Astrocyte (in vitro differentiated cells and primary cell): ENCODE measurements around the gene ATG101. TPM values are rescaled to one million over a fixed set of nuclear protein-coding genes. Genes with fewer than 3 reads are reported as not detected.

Source experiments
- DNase-seq: peaks from one replicate; pipeline ENCODE4 v3.0.0-alpha.2; 2010; ENCODE audit warnings: low read depth
- FAIRE-seq: peaks from 2 replicates; lab custom pipeline; 2011; peaks lifted over from hg19 to GRCh38; lab: Jason Lieb, UNC
- H2AFZ ChIP-seq: 2 replicates; pipeline ENCODE4 v1.6.0; 2012; ENCODE audit warnings: low read depth, low read length, inconsistent platforms
- H3K27ac ChIP-seq: 2 replicates; pipeline ENCODE4 v1.5.1; 2011; ENCODE audit warnings: low read depth, low read length, inconsistent platforms
- H3K27me3 ChIP-seq: 2 replicates; pipeline ENCODE4 v1.6.0; 2011; ENCODE audit warnings: low read length, inconsistent platforms; ENCODE audit not compliant: insufficient read depth
- H3K36me3 ChIP-seq: 2 replicates; pipeline ENCODE4 v1.5.1; 2011; ENCODE audit warnings: low read length, inconsistent platforms; ENCODE audit not compliant: insufficient read depth
- H3K4me1 ChIP-seq: 2 replicates; pipeline ENCODE4 v1.5.1; 2011; ENCODE audit warnings: low read length, inconsistent platforms; ENCODE audit not compliant: insufficient read depth
- H3K4me2 ChIP-seq: 2 replicates; pipeline ENCODE4 v1.6.0; 2012; ENCODE audit warnings: low read length, inconsistent platforms
- H3K4me3 ChIP-seq: 2 replicates; pipeline ENCODE4 v1.5.1; 2011; ENCODE audit warnings: low read depth, mild to moderate bottlenecking, low read length, inconsistent platforms; ENCODE audit not compliant: insufficient read depth
- H3K79me2 ChIP-seq: 2 replicates; pipeline ENCODE4 v1.6.0; 2012; ENCODE audit warnings: mild to moderate bottlenecking, low read length, inconsistent platforms; ENCODE audit not compliant: insufficient read depth
- H3K9ac ChIP-seq: 2 replicates; pipeline ENCODE4 v1.6.0; 2012; ENCODE audit warnings: mild to moderate bottlenecking, low read length, inconsistent platforms
- H3K9me3 ChIP-seq: 2 replicates; pipeline ENCODE4 v1.5.1; 2012; ENCODE audit warnings: low read depth, mild to moderate bottlenecking, low read length, inconsistent platforms; ENCODE audit not compliant: insufficient read depth
- H4K20me1 ChIP-seq: 2 replicates; pipeline ENCODE4 v1.6.0; 2012; ENCODE audit warnings: low read length, inconsistent platforms; ENCODE audit not compliant: insufficient read depth
- H3K27ac Mint-ChIP-seq: one replicate; pipeline ENCODE4 v1.8.0; 2021; ENCODE audit warnings: mild to moderate bottlenecking, mixed read lengths; ENCODE audit not compliant: unreplicated experiment
- H3K27me3 Mint-ChIP-seq: one replicate; pipeline ENCODE4 v1.8.0; 2021; ENCODE audit warnings: low read depth, mixed read lengths; ENCODE audit not compliant: unreplicated experiment
- H3K36me3 Mint-ChIP-seq: one replicate; pipeline ENCODE4 v1.8.0; 2021; ENCODE audit warnings: low read depth, mixed read lengths; ENCODE audit not compliant: unreplicated experiment
- H3K4me1 Mint-ChIP-seq: one replicate; pipeline ENCODE4 v1.8.0; 2021; ENCODE audit warnings: low read depth, mixed read lengths; ENCODE audit not compliant: unreplicated experiment
- H3K4me3 Mint-ChIP-seq: one replicate; pipeline ENCODE4 v1.8.0; 2021; ENCODE audit warnings: mild to moderate bottlenecking, moderate library complexity, mixed read lengths; ENCODE audit not compliant: unreplicated experiment
- H3K9me3 Mint-ChIP-seq: one replicate; pipeline ENCODE4 v1.8.0; 2021; ENCODE audit warnings: mild to moderate bottlenecking, mixed read lengths; ENCODE audit not compliant: unreplicated experiment
- EZH2 ChIP-seq: IDR thresholded peaks from 2 replicates; pipeline ENCODE4 v1.6.1; 2012; ENCODE audit warnings: mild to moderate bottlenecking, low read length, inconsistent platforms; ENCODE audit not compliant: insufficient read depth
- total RNA-seq: library from RNA; stranded (reverse); gene quantifications from 2 replicates; pipeline ENCODE4 v1.2.1, GENCODE V29; 2021
- TF ChIP-seq, protein P1 (sequence below): IDR thresholded peaks from 2 replicates; pipeline ENCODE4 v1.5.1; 2011; ENCODE audit warnings: low read depth, mild to moderate bottlenecking, inconsistent platforms, low read length, moderate library complexity; ENCODE audit not compliant: insufficient read depth

Gene ATG101
- total RNA-seq, 1 donor from 2014 or later: 54.2 TPM

- no peak for FAIRE-seq
- DNase-seq: no peak
- no peak overlapping the region for H3K4me3 ChIP-seq
- Mint-ChIP-seq H3K36me3 (no peaks in the 10 kb centered on the region), H3K4me3 (no peak overlapping the region), H3K27ac (no peak overlapping the region), H3K27me3 (peaks cover 6% of the 10 kb centered on the region), H3K4me1 (peaks cover 13% of the 10 kb centered on the region), H3K9me3 (no peaks in the 10 kb centered on the region)
- no peaks in the 10 kb centered on the region for H4K20me1 ChIP-seq
- H3K79me2 ChIP-seq: no peaks in the 10 kb centered on the region
- no peak overlapping the region for H3K4me2 ChIP-seq
- no peaks in the 10 kb centered on the region for H3K9me3 ChIP-seq
- TF ChIP-seq, protein P1, sequence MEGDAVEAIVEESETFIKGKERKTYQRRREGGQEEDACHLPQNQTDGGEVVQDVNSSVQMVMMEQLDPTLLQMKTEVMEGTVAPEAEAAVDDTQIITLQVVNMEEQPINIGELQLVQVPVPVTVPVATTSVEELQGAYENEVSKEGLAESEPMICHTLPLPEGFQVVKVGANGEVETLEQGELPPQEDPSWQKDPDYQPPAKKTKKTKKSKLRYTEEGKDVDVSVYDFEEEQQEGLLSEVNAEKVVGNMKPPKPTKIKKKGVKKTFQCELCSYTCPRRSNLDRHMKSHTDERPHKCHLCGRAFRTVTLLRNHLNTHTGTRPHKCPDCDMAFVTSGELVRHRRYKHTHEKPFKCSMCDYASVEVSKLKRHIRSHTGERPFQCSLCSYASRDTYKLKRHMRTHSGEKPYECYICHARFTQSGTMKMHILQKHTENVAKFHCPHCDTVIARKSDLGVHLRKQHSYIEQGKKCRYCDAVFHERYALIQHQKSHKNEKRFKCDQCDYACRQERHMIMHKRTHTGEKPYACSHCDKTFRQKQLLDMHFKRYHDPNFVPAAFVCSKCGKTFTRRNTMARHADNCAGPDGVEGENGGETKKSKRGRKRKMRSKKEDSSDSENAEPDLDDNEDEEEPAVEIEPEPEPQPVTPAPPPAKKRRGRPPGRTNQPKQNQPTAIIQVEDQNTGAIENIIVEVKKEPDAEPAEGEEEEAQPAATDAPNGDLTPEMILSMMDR: no peak
- TF ChIP-seq EZH2: no peak
- H3K36me3 ChIP-seq: no peaks in the 10 kb centered on the region
- H3K4me1 ChIP-seq: peaks cover 16% of the 10 kb centered on the region
- peak overlapping the region; percentile 26 for H2AFZ ChIP-seq
- no peak overlapping the region for H3K9ac ChIP-seq
- no peaks in the 10 kb centered on the region for H3K27me3 ChIP-seq
- no peak overlapping the region for H3K27ac ChIP-seq
Measured at GRCh38 chr12:52027085-52027843, 42.5 kb upstream of the ATG101 start.

DNA sequence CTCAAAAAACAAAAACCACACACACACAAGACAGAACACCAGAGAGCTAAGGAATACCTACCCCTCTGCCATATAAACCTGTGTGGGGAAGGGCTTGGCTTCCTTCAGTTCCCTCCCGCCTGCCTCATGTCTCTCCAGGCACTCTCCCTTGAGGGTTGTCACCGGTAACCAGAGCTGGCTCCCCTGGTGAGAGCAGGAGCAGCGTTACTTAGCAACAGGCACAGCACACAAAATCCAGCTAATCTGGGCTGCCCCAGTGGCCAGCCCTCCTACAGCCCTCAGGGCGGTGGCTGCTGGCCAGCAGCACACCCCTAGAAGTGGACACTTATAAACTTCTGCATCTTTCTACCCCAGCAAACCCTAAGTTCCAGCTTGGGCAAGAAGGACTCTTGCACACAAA lies 40.1 kb upstream of the ATG101 start:
- TF ChIP-seq EZH2: no peak
- TF ChIP-seq, protein P1: no peak
- no peaks in the 10 kb centered on the region for H3K36me3 Mint-ChIP-seq
- Histone ChIP-seq H3K36me3 (no peaks in the 10 kb centered on the region), H3K4me2 (no peak overlapping the region), H3K4me1 (peaks cover 13% of the 10 kb centered on the region), H3K4me3 (no peak overlapping the region), H3K79me2 (no peaks in the 10 kb centered on the region), H2AFZ (peak overlapping the region; percentile 30), H3K9ac (no peak overlapping the region), H3K27ac (no peak overlapping the region), H3K9me3 (no peaks in the 10 kb centered on the region), H4K20me1 (no peaks in the 10 kb centered on the region), H3K27me3 (no peaks in the 10 kb centered on the region)
- H3K4me1 Mint-ChIP-seq: peaks cover 14% of the 10 kb centered on the region
- DNase-seq (peak; percentile 38), FAIRE-seq (no peak)
- H3K9me3 Mint-ChIP-seq: no peaks in the 10 kb centered on the region
- H3K4me3 Mint-ChIP-seq: no peak overlapping the region
- peaks cover 14% of the 10 kb centered on the region for H3K27me3 Mint-ChIP-seq
- H3K27ac Mint-ChIP-seq: no peak overlapping the region

DNA sequence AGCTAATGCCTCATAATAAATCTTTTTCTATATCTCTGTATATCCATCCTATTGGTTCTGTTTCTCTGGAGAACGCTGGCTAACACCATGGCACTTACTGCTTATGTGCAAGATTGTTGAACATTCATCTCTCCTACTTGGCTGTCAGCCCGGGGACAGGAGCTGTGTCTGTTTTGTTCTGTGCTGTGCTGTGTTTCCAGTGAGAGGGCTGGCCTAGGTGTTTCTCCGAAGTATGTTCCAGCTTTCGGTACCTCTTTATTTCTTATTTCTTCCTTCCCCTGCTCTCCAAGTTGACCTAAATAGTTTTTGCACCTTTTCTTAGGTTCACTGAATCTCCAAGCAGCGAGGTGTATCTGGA lies 37.4 kb upstream of the ATG101 start:
- peak; percentile 75 for DNase-seq
- Mint-ChIP-seq H3K27ac (peak overlapping the region; percentile 89), H3K27me3 (peaks cover 22% of the 10 kb centered on the region), H3K4me3 (peak overlapping the region; percentile 78), H3K36me3 (no peaks in the 10 kb centered on the region), H3K4me1 (peaks cover 9% of the 10 kb centered on the region), H3K9me3 (no peaks in the 10 kb centered on the region)
- Histone ChIP-seq H3K36me3 (no peaks in the 10 kb centered on the region), H4K20me1 (no peaks in the 10 kb centered on the region), H3K4me1 (peaks cover 15% of the 10 kb centered on the region), H3K4me3 (peak overlapping the region; percentile 48), H3K79me2 (no peaks in the 10 kb centered on the region), H3K9me3 (no peaks in the 10 kb centered on the region), H3K9ac (peak overlapping the region; percentile 76), H3K4me2 (peak overlapping the region; percentile 91), H3K27me3 (no peaks in the 10 kb centered on the region), H3K27ac (peak overlapping the region; percentile 64), H2AFZ (peak overlapping the region; percentile 69)
- TF ChIP-seq, protein P1: no peak
- TF ChIP-seq EZH2: no peak
- FAIRE-seq: no peak
